ENCODE data around the gene PTPRN2. TPM values are rescaled to one million over a fixed set of nuclear protein-coding genes. Genes with fewer than 3 reads are reported as not detected.

PTPRN2 gene
- total and polyA plus RNA-seq, 2 donors (not counting 3 experiments of a cell fraction or from before 2014, with no cell fraction given), result 0.62 to 0.88 TPM

GRCh38 chr7:157635148-157635500 lies 952.5 kb downstream of the PTPRN2 start:
- POLR2A ChIA-PET, result no interaction called here
- dilution Hi-C loops (cut with MboI; ENCODE audit: extremely low pct_ligation_motif_present, low sequenced_read_pairs), result no loop called here

More at GRCh38 chr7:157635148-157635500, 952.5 kb downstream of the PTPRN2 start:
- Histone ChIP-seq H3K9ac (replicated peaks; ENCODE audit: extremely low read depth, insufficient read depth, low read length) (no peak overlapping the region), H3K9me1 (replicated peaks; ENCODE audit: control insufficient read depth, extremely low read depth, insufficient read depth, low read length) (no peaks in the 10 kb centered on the region), H4K20me1 (replicated peaks; ENCODE audit: control insufficient read depth, extremely low read depth, insufficient read depth, low read length) (no peaks in the 10 kb centered on the region), H2AFZ (ENCODE audit: low read depth, low read length) (no peak overlapping the region), H3K36me3 (ENCODE audit: control insufficient read depth in 2 of 2, extremely low read depth in 1 of 2, insufficient read depth in 2 of 2, low read length in 2 of 2) (no peaks in the 10 kb centered on the region), H3K4me2 (ENCODE audit: insufficient read depth, low read length) (no peak overlapping the region), H3K4me1 (ENCODE audit: control insufficient read depth, extremely low read depth, insufficient read depth, low read length) (no peaks in the 10 kb centered on the region), H3K4me3 (replicated peaks in 1 of 3; ENCODE audit: insufficient read depth in 1 of 3, low read depth in 1 of 3, low read length in 3 of 3) (no peak overlapping the region), H3K27me3 (ENCODE audit: control insufficient read depth in 2 of 2, insufficient read depth in 2 of 2, low read length in 2 of 2) (no peaks in the 10 kb centered on the region), H3K79me2 (ENCODE audit: control insufficient read depth, insufficient read depth, low read length) (no peaks in the 10 kb centered on the region), H3K27ac (ENCODE audit: insufficient read depth, low read depth, low read length) (no peak overlapping the region), H3K9me3 (replicated peaks; ENCODE audit: control insufficient read depth, insufficient read depth, low read length) (peaks cover 4% of the 10 kb centered on the region)
- BruUV-seq (replicated peaks), result no TSS peak
- CTCF ChIA-PET, result no interaction called here
- TF ChIP-seq MAX (IDR thresholded peaks at IDR 0.05; ENCODE audit: insufficient read depth, insufficient read length), result no peak
- no peak for TF ChIP-seq FOS (IDR thresholded peaks at IDR 0.05; ENCODE audit: borderline replicate concordance, insufficient read depth, low read length)
- no peak for TF ChIP-seq POLR2A (IDR thresholded peaks at IDR 0.05; ENCODE audit: low read depth, low read length)
- TF ChIP-seq GATA2 (IDR thresholded peaks at IDR 0.05; ENCODE audit: insufficient read depth, insufficient read length, low read depth, low read length), result no peak
- TF ChIP-seq CTCF (IDR thresholded peaks at IDR 0.05; ENCODE audit: extremely low read depth in 1 of 2, insufficient read depth in 1 of 2, low read depth in 1 of 2, low read length in 2 of 2), result no peak
- no peak for TF ChIP-seq JUN (IDR thresholded peaks at IDR 0.05; ENCODE audit: borderline replicate concordance, insufficient read depth, insufficient read length, low read depth)
- TF ChIP-seq EZH2 (IDR thresholded peaks at IDR 0.05; ENCODE audit: borderline replicate concordance, low read depth, low read length, severe bottlenecking), result no peak
- TF ChIP-seq POLR2AphosphoS5 (IDR thresholded peaks at IDR 0.05; ENCODE audit: insufficient read depth, low read depth, low read length), result no peak
- no peak for TF ChIP-seq MYC (IDR thresholded peaks at IDR 0.05; ENCODE audit: low read depth, low read length)
- no peak for FAIRE-seq
- intact Hi-C loops (cut with micrococcal nuclease), result no loop called here
- no peak for DNase-seq (ENCODE audit: low read depth, low spot score)

All from endothelial cell of umbilical vein (primary cell).